NB4 (cell line): ENCODE results near the gene B4GALT2.

Experiments
- DNase-seq: peaks from one replicate; pipeline ENCODE4 v3.0.0; 2010; ENCODE audit warnings: low read depth
- H3K4me3 ChIP-seq: one replicate; pipeline ENCODE4 v1.5.1; 2011; ENCODE audit warnings: mild to moderate bottlenecking, low read depth, low read length, moderate library complexity
- CTCF ChIP-seq: IDR thresholded peaks from one replicate; pipeline ENCODE4 v1.5.1; 2012; ENCODE audit warnings: low read depth, low read length
- MAX ChIP-seq: IDR thresholded peaks from 2 replicates; pipeline ENCODE4 v1.6.1; 2011; ENCODE audit warnings: low read depth, low read length
- MYC ChIP-seq: IDR thresholded peaks from 2 replicates; pipeline ENCODE4 v1.6.1; 2011; ENCODE audit warnings: low read depth, low read length
- POLR2A ChIP-seq: IDR thresholded peaks from 2 replicates; pipeline ENCODE4 v1.6.1; 2011; ENCODE audit warnings: mild to moderate bottlenecking; ENCODE audit not compliant: insufficient read length; ENCODE audit errors: extremely low read depth

Gene B4GALT2

GRCh38 chr1:44013949-44014348, 34.9 kb downstream of the B4GALT2 start:
- H3K4me3 ChIP-seq = no peak overlapping the region
- no peak for DNase-seq
- no peak for TF ChIP-seq CTCF
- TF ChIP-seq MYC = no peak
- no peak for TF ChIP-seq POLR2A
- no peak for TF ChIP-seq MAX

- H3K4me3 ChIP-seq = no peak overlapping the region
- no peak for DNase-seq
- no peak for TF ChIP-seq MAX
- TF ChIP-seq POLR2A = no peak
- TF ChIP-seq MYC = no peak
- no peak for TF ChIP-seq CTCF
Measured at GRCh38 chr1:44014365-44015104, 35.5 kb downstream of the B4GALT2 start.

GRCh38 chr1:44015206-44015605, 36.2 kb downstream of the B4GALT2 start:
- no peak for TF ChIP-seq CTCF
- no peak for TF ChIP-seq MYC
- no peak overlapping the region for H3K4me3 ChIP-seq
- no peak for DNase-seq

GRCh38 chr1:44016041-44016889, 37.3 kb downstream of the B4GALT2 start:
- H3K4me3 ChIP-seq = no peak overlapping the region
- TF ChIP-seq MYC (no peak), POLR2A (no peak), CTCF (no peak), MAX (no peak)
- no peak for DNase-seq

GRCh38 chr1:44016890-44017400, 37.9 kb downstream of the B4GALT2 start:
- TF ChIP-seq MYC = no peak
- TF ChIP-seq POLR2A = no peak
- TF ChIP-seq CTCF = no peak
- TF ChIP-seq MAX = no peak
- DNase-seq = no peak
- no peak overlapping the region for H3K4me3 ChIP-seq
